EL (cell line): Measurements from ENCODE around the gene ALAD.
"Not testable (repeated sequence)": the region's sequence is repeated elsewhere in the genome, so short reads cannot be mapped to it uniquely, and the experiment has no call there.

ENCODE experiments used
- DNase-seq: peaks from one replicate; pipeline ENCODE4 v3.0.0-alpha.2; 2016

The ALAD gene

DNA sequence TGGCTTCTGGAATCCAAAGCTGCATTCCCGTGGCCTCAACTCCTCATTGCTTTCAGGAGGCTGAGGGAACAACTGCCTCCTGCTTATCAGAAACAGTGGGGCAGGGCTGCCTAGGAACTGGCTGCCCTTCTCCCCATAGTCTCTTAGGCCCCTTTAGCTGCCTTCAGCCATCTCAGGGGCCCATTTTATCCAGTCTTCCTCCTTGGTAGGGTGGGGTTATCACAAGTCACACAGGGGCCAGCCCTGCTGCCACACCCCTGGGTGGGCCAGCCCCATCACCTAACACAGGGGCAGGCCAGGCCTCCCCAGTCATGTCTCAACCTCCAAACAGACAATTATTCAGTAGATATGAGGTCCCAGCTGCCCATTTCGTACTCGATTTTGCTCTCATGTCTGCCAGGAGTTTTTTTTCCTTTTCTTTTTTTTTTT lies 3.9 kb downstream of the ALAD start:
- no peak for DNase-seq

DNA sequence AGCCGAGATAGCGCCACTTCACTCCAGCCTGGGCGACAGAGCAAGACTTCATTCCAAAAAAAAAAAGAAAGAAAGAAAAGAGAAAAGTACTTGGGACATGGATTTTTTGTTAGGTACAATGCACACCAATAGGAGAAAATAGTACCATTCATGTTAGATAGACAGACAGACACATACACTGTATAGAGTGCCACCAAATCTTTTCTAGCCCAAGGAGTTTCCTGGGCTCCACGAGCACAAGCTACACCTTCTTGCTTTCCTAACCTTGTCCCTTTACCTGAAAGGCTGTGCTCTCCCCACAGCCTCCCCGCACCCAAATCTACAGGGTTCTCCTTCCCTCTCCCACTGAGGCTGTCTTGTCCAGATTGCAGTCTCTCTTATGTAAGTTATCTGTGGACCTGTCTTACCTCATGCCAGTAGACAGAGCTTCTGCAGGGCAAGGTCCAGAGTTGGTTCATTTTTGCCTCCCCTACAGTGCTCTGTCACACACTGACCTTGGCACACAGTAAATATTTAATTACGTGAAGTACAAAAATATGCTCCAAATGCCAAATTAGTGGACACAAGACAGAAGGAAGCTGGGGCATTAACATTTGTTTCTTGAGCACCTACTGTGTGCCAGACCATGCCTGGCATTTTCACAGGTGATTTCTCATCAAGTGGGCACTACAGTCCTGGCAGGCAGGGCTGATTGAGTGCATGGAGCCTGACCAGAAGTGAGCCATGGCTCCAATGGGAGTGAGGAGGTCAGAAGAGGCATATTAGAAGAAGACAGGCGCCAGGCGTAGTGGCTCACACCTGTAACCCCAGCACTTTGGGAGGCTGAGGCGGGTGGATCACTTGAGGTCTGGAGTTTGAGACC lies 5.9 kb downstream of the ALAD start:
- DNase-seq: no peak

DNA sequence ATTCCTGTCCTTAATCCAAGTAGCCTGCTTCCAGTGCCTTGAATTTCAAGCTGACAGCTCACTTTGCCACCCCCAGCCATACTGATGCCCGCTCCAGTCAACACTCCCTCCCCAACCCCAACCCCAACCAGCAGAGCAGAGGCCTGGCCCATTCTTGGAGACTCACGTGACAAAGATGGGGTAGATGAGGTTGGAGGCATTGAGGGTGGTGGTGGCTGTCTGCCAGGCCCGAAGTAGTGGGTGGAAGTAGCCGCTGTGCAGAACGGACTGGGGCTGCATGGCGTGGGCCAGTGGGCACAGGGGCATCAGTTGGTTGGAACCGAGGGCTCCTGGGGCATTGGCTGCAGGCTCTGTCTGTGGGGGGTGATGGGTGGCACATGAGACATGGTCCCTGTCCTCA lies 7.8 kb downstream of the ALAD start:
- no peak for DNase-seq

DNA sequence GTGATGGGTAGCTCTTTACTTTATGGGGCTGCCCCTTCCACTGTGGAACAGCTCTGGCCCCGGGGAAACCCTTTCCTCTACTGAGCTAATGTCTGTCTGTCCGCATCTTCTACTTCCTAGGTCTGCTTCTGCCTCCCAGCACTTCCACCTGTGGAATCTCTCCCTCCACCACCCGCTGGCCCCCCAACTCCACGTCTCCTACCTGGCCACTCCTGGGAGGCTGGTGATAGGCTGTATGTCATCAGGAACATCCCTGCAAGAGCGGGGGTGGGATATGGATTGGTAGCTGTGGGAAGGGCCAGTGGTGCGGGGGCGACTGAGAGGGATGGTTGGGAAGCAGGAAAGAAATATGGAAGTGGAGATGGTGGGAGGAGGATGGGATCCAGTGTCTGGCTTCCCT lies 9.2 kb downstream of the ALAD start:
- no peak for DNase-seq

DNA sequence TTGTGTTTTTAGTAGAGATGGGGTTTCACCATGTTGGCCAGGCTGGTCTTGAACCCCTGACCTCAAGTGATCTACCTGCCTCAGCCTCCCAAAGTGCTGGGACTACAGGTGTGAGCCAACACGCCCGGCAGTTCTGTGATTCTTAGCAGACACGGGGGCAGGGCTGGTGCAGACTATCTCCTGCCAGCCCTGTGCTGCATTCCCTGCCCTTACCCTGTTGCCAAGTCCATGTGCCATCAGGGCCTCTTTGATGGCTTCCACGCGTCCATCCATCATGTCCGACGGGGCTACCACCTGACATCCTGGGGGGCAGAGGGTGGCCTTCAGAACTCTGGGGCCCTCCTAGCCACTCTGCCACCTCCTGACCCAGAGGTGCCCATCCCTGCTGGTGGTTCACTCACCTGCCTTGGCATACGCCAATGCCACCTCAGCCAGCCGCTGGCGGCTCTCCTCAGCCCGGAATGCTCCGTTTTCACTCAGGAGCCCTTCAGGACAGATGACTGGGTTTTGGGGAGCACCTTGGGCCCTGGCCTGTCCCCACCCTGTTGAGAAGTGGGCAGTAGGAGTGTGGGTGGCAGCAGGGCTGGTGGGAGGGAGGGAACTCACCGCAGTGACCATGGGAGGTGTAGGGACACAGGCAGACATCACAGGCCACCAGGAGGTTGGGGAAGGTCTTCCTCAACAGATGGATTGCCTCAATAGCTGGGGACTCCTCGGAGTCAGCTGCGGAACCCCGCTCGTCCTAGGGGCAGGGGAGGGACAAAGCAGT lies 10.7 kb downstream of the ALAD start:
- DNase-seq: no peak

DNA sequence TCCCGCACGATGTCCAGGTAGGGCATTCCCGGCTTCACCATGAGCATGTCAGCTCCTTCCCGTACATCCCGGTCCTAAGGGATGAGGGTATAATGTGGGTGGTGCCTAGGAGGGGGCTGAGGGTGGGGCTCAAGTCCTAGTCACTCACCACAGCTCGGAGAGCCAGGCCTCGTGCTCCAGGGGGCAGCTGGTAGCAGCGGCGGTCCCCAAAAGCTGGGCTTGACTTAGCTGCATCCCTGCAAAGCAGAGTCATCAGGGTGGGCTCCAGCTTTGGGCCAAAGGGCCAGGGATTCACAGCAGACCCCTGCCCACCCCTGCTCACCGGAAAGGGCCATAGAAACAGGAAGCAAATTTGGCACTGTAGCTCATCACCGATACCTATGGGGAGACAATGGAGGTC lies 11.6 kb downstream of the ALAD start:
- DNase-seq: no peak

DNA sequence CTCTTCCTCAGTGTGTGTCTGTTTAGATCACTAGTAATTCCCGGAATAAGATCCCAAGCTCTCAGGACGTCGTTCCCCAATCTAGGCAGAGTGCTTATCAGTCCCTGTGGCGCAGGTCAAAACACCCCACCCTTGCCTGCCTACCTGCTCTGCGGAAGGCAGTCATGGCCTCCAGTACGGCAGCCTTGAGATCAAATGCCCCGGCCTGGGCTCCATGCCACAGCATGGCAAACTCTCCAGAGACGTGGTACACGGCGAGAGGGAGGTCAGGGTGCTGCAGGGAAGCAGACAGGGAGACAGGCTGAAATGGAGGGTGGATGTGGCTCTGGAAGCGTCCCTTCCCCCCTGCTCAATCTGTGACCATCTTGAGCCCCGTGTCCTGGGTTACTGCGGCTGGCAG lies 12.3 kb downstream of the ALAD start:
- no peak for DNase-seq

DNA sequence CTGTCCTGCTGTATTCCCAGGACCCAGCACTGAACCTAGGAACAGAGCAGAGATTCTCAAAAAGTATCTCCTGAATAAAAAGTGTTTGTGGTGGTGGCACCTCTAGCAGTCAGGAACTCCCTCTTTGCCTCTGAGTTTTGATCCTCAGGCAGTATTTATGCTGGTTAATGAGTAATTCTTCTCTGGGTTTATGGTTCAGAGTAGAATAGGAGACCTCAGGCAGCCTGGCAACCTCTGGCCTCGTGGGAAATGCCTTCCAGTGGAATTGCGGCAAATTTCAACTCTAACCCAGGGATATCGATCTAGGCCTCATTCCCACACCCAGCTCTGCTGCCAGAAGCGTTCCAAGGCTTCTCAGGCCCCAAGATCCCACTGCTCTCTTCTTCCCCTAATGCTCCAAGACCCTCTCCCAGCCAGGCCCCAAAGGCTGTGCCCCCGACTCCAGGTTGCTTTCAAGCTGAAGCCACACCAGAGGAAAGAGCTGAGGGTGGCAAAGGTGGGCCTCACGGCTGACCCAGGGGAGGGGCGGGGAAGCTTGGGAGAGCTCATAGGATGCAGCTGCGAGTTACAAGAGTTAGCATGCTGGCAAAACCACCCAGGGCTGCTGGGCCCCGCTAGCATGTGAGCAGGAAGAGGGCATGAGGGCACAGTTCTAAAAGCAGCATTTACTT lies 13.4 kb downstream of the ALAD start:
- DNase-seq: no peak

DNA sequence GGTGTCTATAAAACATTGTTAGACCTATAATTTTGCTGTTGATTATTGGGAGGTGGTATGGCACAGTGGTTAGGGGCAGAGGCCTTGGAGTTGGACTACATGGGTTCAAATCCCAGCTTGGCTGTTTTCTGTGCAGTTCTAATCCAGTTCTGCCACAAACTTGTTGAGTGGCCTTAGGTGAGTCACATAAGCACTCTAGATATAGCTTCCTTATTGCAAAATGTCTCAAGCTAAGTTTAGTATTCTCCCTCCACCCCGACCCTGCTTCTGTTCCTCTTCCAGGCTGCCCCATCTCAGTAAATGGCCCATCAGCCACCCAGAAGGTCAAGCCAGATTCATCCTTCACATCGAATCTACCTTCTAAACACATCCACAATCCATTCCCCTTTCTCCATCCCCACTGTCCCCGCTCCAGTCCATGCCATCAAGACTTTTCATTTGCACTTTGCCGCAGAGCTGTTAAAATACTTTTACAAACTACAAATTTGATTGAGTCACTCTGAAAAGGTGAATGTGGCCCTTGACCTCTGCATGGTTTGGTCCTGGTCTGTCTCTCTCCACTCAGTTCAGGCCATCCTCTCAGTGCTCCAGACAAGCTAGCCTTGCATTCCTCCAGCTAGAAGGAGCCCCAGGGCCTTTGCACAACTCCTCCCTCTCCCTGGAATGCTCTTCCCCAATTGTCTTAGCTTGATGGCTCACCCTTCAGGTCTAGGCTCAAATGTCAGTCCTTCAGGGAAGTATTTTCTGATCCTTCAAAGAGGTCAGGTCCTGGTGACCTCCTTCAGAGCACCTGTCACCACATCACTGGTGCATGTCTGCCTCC lies 14.3 kb downstream of the ALAD start:
- DNase-seq: no peak

DNA sequence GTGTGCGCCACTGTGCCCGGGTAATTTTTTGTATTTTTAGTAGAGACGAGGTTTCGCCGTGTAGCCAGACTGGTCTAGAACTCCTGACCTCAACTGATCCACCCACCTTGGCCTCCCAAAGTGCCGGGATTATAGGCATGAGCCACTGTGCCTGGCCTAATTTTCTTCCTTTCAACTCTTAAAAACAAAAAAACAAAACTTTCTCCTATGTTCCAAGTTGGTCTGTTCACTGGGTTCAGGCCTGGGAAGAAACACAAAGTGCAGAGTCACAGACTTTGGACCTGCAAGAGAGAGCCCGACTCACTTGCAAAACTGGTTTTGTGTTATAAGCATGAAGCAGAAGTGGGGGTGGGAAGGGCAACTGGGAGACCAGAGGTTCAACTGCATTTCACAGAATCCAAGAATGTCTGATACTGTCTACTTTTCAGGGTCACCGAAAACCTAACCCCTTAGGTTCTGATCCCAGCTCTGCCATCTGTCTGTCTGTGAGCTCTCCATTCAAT lies 19.1 kb downstream of the ALAD start:
- DNase-seq: no peak

DNA sequence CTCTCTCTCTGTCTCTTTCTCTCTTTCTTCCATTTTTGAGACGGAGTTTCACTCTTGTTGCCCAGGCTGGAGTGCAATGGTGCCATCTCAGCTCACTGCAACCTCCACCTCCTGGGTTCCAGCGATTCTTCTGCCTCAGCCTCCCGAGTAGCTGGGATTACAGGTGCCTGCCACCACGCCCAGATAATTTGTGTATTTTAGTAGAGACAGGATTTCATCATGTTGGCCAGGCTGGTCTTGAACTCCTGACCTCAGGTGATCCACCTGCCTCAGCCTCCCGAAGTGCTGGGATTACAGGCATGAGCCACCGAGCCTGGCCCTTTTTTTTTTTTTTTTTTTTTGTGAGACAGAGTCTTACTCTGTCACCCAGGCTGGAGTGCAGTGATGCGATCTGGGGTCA lies 19.6 kb downstream of the ALAD start:
- DNase-seq: not testable (repeated sequence)

DNA sequence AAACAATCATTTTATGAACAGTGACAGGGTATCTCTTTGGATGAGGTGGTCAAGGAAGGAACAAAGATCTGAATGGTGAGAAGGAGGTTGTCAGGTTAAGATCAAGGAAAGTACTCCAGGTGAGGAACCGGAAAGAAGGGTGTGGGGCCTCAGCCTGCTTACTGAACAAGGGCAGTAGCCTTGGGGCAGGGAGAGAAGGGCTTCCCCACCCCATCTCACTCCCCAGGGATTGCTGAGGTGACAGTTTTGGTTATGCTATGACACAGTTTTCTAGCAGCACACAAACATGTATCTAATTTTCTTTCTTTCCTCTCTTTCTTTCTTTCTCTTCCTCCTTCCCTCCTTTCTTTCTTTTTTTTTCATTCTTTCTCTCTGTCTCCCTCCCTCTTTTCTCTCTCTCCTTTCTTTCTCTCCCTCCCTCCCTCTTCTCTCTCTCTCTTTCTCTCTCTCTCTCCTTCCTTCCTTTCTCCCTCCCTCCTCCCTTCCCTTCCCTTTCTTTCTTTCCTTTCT lies 20.2 kb downstream of the ALAD start:
- no peak for DNase-seq

DNA sequence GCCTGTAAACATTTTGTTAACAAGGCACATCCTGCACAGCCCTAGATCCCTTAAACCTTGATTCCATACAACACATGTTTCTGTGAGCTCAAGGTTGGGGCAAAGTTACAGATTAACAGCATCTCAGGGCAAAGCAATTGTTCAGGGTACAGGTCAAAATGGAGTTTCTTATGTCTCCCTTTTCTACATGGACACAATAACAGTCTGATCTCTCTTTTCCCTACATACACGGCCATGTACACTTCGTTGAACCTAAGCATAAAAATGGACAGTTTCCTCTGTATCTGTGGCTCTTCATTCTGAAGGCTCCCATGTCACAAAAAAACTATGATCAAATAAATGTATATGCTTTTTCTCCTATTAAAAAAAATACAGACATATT lies 21.3 kb downstream of the ALAD start:
- DNase-seq: not testable (repeated sequence)

DNA sequence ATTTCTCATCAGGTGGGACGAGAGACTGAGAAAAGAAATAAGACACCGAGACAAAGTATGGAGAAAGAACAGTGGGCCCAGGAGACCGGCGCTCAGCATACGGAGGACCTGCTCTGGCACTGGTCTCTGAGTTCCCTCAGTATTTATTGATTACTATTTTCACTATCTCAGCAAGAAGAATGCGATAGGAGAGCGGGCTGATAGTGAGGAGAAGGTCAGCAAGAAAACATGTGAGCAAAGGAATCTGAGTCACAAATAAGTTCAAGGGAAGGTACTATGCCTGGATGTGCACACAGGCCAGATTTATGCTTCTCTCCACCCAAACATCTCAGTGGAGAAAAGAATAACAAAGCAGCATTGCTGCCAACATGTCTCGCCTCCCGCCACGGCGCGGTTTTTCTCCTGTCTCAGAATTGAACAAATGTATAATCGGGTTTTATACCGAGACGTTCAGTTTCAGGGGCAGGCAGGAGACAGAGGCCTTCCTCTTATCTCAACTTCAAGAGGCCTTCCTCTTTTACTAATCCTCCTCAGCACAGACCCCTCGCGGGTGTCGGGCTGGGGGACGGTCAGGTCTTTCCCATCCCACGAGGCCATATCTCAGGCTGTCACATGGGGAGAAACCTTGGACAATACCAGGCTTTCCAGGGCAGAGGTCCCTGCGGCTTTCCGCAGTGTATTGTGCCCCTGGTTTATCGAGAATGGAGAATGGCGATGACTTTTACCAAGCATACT lies 21.8 kb downstream of the ALAD start:
- not testable (repeated sequence) for DNase-seq

DNA sequence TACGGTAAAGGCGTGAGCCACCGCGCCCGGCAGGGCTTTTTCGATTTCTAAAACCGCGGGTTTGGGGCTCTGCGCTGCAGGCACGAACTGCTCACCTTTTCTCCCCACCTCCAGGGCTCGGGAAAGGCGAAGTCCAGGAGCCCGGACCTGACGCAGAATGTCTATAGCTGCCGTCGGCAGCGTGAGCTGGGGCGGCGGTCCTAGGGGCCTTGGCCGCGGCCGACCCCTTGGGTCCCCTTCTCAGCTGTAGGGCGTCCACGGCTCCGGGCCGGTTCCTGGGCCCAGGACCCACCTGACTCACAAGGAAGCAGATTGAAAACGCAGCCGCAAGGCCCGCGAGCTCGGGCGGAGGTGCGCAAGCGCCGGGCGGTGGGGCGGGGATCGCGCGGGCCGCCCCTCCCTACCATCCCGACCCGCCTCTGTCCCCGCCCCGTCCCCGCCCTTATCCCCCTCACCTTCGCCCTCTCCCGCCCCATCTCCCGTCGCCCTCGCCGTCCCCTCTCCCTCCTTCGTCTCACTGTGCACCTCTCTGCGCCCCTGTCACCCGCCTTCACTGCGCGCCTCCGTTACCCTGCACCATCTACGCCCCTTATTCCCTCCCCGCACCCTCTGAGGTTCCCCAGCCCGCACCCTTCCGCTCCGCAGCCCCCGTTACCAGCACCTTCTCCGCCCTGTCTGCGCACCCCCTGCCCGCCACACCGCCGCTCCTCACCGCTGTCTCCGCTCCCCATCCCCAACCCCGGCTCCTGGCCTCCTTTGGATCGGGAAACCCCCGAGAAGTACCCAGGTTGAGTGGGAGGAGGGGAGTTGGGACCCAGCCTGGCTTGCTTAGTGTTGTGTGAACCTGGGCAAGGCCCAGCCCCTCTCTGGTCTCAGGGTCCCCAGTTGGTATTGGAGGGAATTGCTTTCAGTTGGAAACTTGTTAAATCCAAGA lies 24.2 kb downstream of the ALAD start, which contains the start of gene HDHD3:
Gene HDHD3, minus strand, starts transcription at position 353 of the 934 bp plus-strand sequence. CDS start 2,632 bp downstream, outside the sequence.
- DNase-seq: peak; percentile 79

DNA sequence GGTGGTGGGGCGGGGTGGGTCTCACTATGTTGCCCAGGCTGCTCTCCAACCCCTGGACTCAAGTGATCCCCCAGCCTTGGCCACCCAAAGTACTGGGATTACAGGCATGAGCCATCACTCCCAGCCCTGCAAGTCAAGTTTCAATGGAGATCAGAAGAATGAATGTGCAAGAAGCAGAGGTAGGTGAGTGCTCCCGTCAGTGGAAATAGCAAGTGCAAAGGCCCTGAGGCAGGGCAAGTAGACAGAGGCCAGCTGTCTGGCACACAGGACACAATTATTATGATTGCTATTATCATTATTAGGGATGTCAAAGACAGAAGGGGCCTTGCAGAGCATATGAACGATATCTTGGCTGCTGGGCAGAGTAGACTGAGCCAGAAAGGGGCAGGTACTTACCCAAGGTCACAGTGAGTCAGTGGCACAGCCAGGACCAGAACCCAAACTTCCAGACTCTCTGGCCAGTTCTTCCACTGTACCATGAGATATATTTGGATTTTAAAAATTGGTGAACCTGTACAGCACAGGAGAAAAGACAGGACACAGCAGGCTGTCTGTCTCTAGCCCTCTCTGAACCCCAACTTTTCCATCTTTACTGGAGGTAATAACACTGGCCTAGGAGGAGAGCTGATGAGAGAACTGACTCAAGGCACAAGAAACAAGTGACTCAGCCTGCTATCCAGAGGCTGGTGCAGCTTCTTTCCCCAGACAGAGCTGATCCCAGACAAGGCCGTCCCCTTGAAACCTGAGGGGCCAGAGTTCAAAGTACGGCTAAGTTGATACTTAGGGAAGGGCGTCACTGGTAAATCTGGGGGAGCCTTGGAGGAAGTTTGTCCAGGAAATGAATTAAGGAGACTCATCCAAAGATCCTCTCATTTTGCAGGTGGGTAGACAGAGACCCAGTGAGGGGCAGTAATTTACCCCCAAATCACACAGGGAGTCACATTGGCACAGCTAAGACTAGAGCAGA lies 25.7 kb downstream of the ALAD start:
- peak; percentile 21 for DNase-seq

DNA sequence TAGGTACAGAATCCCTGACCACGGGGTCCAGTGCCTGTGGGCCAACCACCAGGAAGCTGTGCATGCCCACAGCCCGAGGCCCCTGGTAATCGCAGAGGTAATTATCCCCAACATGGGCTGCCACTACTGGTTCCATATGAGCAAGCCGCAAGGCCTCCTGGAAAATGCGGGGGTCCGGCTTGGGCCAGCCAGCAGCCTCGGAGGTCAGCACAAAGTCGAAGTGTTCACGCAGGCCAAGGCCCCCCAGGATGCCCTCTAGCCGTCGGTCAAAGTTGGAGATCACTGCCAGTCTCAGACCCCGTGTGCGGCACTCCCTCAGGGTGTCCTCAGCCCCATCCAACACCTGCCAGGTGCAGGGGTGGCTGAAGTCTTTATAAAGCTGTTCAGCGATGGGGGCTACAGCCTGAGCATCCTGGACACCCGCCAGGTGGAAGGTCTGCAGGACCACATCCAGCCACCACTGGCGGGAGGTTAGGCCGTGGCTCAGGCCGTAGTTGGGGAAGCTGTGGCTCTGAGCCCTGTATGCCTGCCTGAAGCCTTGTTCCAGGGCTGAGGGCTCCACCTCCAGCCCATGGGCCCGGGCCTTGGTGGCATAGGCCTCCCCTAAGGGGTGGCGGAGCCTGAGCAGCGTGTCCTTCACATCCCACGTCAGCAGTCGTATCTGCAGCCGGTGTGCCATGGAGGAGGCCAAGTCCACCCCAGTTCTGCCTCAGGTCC lies 27.2 kb downstream of the ALAD start:
- no peak for DNase-seq

DNA sequence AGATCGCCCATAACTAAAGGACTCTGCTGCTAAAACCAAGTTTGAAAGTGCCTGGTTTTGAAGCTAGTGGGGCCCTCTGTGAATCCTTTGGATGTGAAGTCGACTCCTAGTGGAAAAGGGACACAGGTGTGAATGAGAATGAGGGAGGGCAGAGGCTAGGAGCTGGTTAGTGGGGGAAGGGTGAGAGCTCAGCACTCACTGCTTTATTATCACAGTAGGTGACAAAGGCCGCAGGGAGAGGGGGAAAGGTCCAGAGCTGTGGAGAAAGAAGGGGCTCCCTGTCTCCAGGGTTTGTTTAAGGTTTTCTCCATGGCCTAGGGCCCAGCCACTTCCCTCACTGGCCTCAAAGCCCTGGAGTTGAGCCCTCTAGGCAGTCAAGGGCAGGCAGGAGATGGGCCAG lies 27.8 kb downstream of the ALAD start:
- DNase-seq: no peak
